HG02981 (cell line): ENCODE results near the gene ZNF423.

Source experiments
- ATAC-seq: cut with Tn5 transposase; IDR thresholded peaks from one replicate; pipeline ENCODE4 v1.9.1; 2021; ENCODE audit warnings: mild to moderate bottlenecking, moderate library complexity; ENCODE audit not compliant: unreplicated experiment

Gene ZNF423

GRCh38 chr16:49788986-49789385 is 66.9 kb downstream of the ZNF423 start:
- no peak for ATAC-seq

- ATAC-seq: no peak
Observed at GRCh38 chr16:49788572-49788971, 67.3 kb downstream of the ZNF423 start.

GRCh38 chr16:49786926-49787557 is 68.9 kb downstream of the ZNF423 start:
- ATAC-seq: no peak

- no peak for ATAC-seq
Observed at GRCh38 chr16:49785970-49786369, 69.9 kb downstream of the ZNF423 start.

GRCh38 chr16:49782405-49782804 is 73.5 kb downstream of the ZNF423 start:
- ATAC-seq: no peak

GRCh38 chr16:49781401-49781800 is 74.5 kb downstream of the ZNF423 start:
- no peak for ATAC-seq

GRCh38 chr16:49780433-49780832 is 75.5 kb downstream of the ZNF423 start:
- ATAC-seq: no peak

- ATAC-seq: no peak
Observed at GRCh38 chr16:49779979-49780378, 75.9 kb downstream of the ZNF423 start.

GRCh38 chr16:49778202-49778930 is 77.5 kb downstream of the ZNF423 start:
- no peak for ATAC-seq

GRCh38 chr16:49776734-49777133 is 79.2 kb downstream of the ZNF423 start:
- ATAC-seq: no peak

GRCh38 chr16:49776085-49776595 is 79.8 kb downstream of the ZNF423 start:
- no peak for ATAC-seq

GRCh38 chr16:49775581-49775980 is 80.3 kb downstream of the ZNF423 start:
- ATAC-seq: no peak

- ATAC-seq: no peak
Observed at GRCh38 chr16:49775018-49775417, 80.9 kb downstream of the ZNF423 start.

- ATAC-seq: no peak
Observed at GRCh38 chr16:49773534-49774475, 82.1 kb downstream of the ZNF423 start.

GRCh38 chr16:49767998-49768397 is 87.9 kb downstream of the ZNF423 start:
- no peak for ATAC-seq

GRCh38 chr16:49767414-49767813 is 88.5 kb downstream of the ZNF423 start:
- no peak for ATAC-seq

- no peak for ATAC-seq
Observed at GRCh38 chr16:49766225-49766624, 89.7 kb downstream of the ZNF423 start.

GRCh38 chr16:49763826-49764225 is 92.1 kb downstream of the ZNF423 start:
- ATAC-seq: no peak

GRCh38 chr16:49760815-49761214 is 95.1 kb downstream of the ZNF423 start:
- no peak for ATAC-seq

- ATAC-seq: no peak
Observed at GRCh38 chr16:49757559-49758069, 98.3 kb downstream of the ZNF423 start.
